Thoracic aorta (tissue), 2 donors: ENCODE data around the gene TLCD4. TPM values are rescaled to one million over a fixed set of nuclear protein-coding genes. Genes with fewer than 3 reads are reported as not detected.

Source experiments
- ATAC-seq: fragments of 150-250 bp; one replicate; pipeline ENCODE4 v1.8.0; 2017; ENCODE audit warnings: low read depth; ENCODE audit not compliant: insufficient number of reproducible peaks, low FRiP score
- DNase-seq: peaks from one replicate; pipeline ENCODE4 v3.0.0-alpha.2; 2020; ENCODE audit warnings: low spot score
- H3K27ac ChIP-seq, 2 donors: fragments of 200-600 bp; sonication (generic); 1 replicate in 1 of 2; 2 replicates in 1 of 2; pipeline ENCODE4 v1.5.1; 2016; ENCODE audit warnings: mild to moderate bottlenecking in 2 of 2, moderate library complexity in 2 of 2
- H3K27me3 ChIP-seq: fragments of 200-600 bp; sonication (generic); replicated peaks from 2 replicates; pipeline ENCODE4 v1.6.0; 2016; ENCODE audit warnings: mild to moderate bottlenecking; ENCODE audit not compliant: insufficient read depth
- H3K36me3 ChIP-seq: fragments of 200-600 bp; sonication (generic); one replicate; pipeline ENCODE4 v1.5.1; 2016
- H3K4me1 ChIP-seq, 2 donors: fragments of 200-600 bp; sonication (generic); 1 replicate in 1 of 2; 2 replicates in 1 of 2; pipeline versions ENCODE4 v1.5.1 to v1.6.0; 2016; ENCODE audit warnings: low read depth in 2 of 2, mild to moderate bottlenecking in 1 of 2; ENCODE audit not compliant: control insufficient read depth in 1 of 2
- H3K4me3 ChIP-seq: fragments of 200-600 bp; sonication (generic); 2 replicates; pipeline ENCODE4 v1.5.1; 2016; ENCODE audit warnings: mild to moderate bottlenecking
- H3K9me3 ChIP-seq: fragments of 200-600 bp; sonication (generic); 2 replicates; pipeline ENCODE4 v1.5.1; 2016
- CTCF ChIP-seq: fragments of 200-600 bp; sonication (generic); IDR thresholded peaks from one replicate; pipeline ENCODE4 v1.5.1; 2019; ENCODE audit warnings: antibody characterized with exemption
- total RNA-seq, 2 donors: library from RNA; depleted of rRNA; stranded (reverse); fragments of >200 nt; gene quantifications; one replicate each; pipeline versions ENCODE4 v1.1.0 to v1.2.3, GENCODE V29; 2016

Gene TLCD4
- total RNA-seq, 2 donors from 2014 or later: 8.0 to 9.9 TPM

GRCh38 chr1:95072117-95072516, 45.0 kb upstream of the TLCD4 start:
- ATAC-seq (no peak), DNase-seq (no peak)
- peaks cover 0 to 8% of the 10 kb centered on the region in 2 donors for H3K4me1 ChIP-seq
- H3K36me3 ChIP-seq: no peaks in the 10 kb centered on the region
- no peaks in the 10 kb centered on the region for H3K27me3 ChIP-seq
- no peak for TF ChIP-seq CTCF
- peak overlapping the region; percentile 89 to 93 for H3K27ac ChIP-seq
- peak overlapping the region; percentile 91 for H3K4me3 ChIP-seq
- no peaks in the 10 kb centered on the region for H3K9me3 ChIP-seq

- ATAC-seq: peak; percentile 96
- Histone ChIP-seq H3K9me3 (no peaks in the 10 kb centered on the region), H3K36me3 (no peaks in the 10 kb centered on the region), H3K27me3 (no peaks in the 10 kb centered on the region), H3K27ac (peak within 1 kb of the TSS; percentile 89 to 93), H3K4me3 (peak within 1 kb of the TSS; percentile 91), H3K4me1 (peaks cover 0 to 8% of the 10 kb centered on the region in 2 donors)
- peak; percentile 79 for DNase-seq
- no peak for TF ChIP-seq CTCF
Observed at GRCh38 chr1:95072532-95073419, 44.4 kb upstream of the TLCD4 start, which contains the start of gene ALG14. Gene ALG14, minus strand, starts transcription at chr1:95072951. Its CDS starts 53 bp downstream, at chr1:95072898.

DNA sequence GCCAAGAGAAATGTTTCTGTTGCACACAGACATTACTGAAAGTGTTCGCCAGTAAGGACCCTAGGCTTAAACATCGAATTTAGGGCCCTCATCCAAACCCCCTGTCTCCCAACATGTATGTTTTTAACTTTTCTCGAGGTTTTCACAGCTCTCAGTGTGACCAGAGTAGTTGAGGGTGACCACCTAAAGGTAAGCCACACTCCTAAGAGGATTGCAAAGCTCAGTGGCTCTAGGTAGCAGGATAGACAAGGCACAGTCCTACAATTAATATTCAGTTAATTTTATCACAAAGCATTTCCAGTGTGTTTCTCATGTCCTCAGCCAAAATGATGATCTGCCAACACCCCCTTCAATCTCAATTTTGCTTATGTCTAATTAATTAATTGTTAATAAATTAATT, 43.7 kb upstream of the TLCD4 start:
- peak overlapping the region; percentile 91 for H3K4me3 ChIP-seq
- DNase-seq: no peak
- H3K4me1 ChIP-seq: peaks cover 0 to 8% of the 10 kb centered on the region in 2 donors
- no peaks in the 10 kb centered on the region for H3K27me3 ChIP-seq
- no peaks in the 10 kb centered on the region for H3K9me3 ChIP-seq
- no peak for TF ChIP-seq CTCF
- ATAC-seq: no peak
- H3K27ac ChIP-seq: peak overlapping the region; percentile 89 to 93
- no peaks in the 10 kb centered on the region for H3K36me3 ChIP-seq

- no peak overlapping the region for H3K4me3 ChIP-seq
- DNase-seq (no peak), ATAC-seq (no peak)
- TF ChIP-seq CTCF: no peak
- no peak overlapping the region for H3K27ac ChIP-seq
- no peaks in the 10 kb centered on the region for H3K27me3 ChIP-seq
- H3K9me3 ChIP-seq: no peaks in the 10 kb centered on the region
- H3K36me3 ChIP-seq: no peaks in the 10 kb centered on the region
- peaks cover 0 to 8% of the 10 kb centered on the region in 2 donors for H3K4me1 ChIP-seq
Observed at GRCh38 chr1:95076034-95076433, 41.1 kb upstream of the TLCD4 start.

- H3K4me3 ChIP-seq: no peak overlapping the region
- ATAC-seq: no peak
- no peak for DNase-seq
- H3K4me1 ChIP-seq: no peaks in the 10 kb centered on the region
- H3K36me3 ChIP-seq: no peaks in the 10 kb centered on the region
- TF ChIP-seq CTCF: no peak
- no peaks in the 10 kb centered on the region for H3K9me3 ChIP-seq
- no peaks in the 10 kb centered on the region for H3K27me3 ChIP-seq
- no peak overlapping the region for H3K27ac ChIP-seq
Observed at GRCh38 chr1:95080446-95080845, 36.7 kb upstream of the TLCD4 start.
